ENCODE data around the gene LITAF. TPM values are rescaled to one million over a fixed set of nuclear protein-coding genes. Genes with fewer than 3 reads are reported as not detected.

The LITAF gene
- total RNA-seq, 1 experiment from 2014 or later = 84.2 TPM

GRCh38 chr16:11601425-11601824, 14.7 kb upstream of the LITAF start:
- Histone ChIP-seq H3K9me2 (ENCODE audit: insufficient read depth) (no peaks in the 10 kb centered on the region), H3K36me3 (ENCODE audit: control insufficient read depth in 1 of 2, insufficient read depth in 2 of 2, low read length in 2 of 2) (no peaks in the 10 kb centered on the region), H3K4me2 (ENCODE audit: low read length) (no peak overlapping the region), H2AFZ (ENCODE audit: low read depth, low read length, poor library complexity, severe bottlenecking) (no peak overlapping the region), H4K20me1 (ENCODE audit: insufficient read depth) (no peaks in the 10 kb centered on the region), H3K4me3 (replicated peaks in 1 of 2; ENCODE audit: low read depth in 1 of 2, low read length in 2 of 2) (no peak overlapping the region), H3K9ac (ENCODE audit: low read length) (no peak overlapping the region), H3K27me3 (ENCODE audit: insufficient read depth, low read length) (no peaks in the 10 kb centered on the region), H3K9me3 (ENCODE audit: control insufficient read depth in 1 of 2, insufficient read depth in 1 of 2, low read depth in 1 of 2, low read length in 2 of 2) (no peaks in the 10 kb centered on the region), H3K79me2 (ENCODE audit: insufficient read depth, low read length) (no peaks in the 10 kb centered on the region), H3K4me1 (ENCODE audit: control insufficient read depth in 1 of 2, insufficient read depth in 2 of 2, low read length in 2 of 2) (peaks cover 11 to 24% of the 10 kb centered on the region in 2 experiments), H3K27ac (ENCODE audit: low read depth, low read length) (no peak overlapping the region)
- TF ChIP-seq YY1 (IDR thresholded peaks at IDR 0.05; ENCODE audit: extremely low read depth, insufficient replicate concordance, low read depth, low read length) = no peak
- no peak for TF ChIP-seq ELF1 (IDR thresholded peaks at IDR 0.05; ENCODE audit: borderline replicate concordance, low read depth)
- no peak for TF ChIP-seq POLR2AphosphoS5 (IDR thresholded peaks at IDR 0.05; ENCODE audit: low read depth, low read length)
- no peak for TF ChIP-seq ZBTB33 (IDR thresholded peaks at IDR 0.05; ENCODE audit: extremely low read depth, insufficient replicate concordance, low read length)
- no peak for TF ChIP-seq SRF (IDR thresholded peaks at IDR 0.05; ENCODE audit: low read depth)
- no peak for TF ChIP-seq JUND (IDR thresholded peaks at IDR 0.05)
- TF ChIP-seq ZFX (IDR thresholded peaks at IDR 0.05) = no peak
- TF ChIP-seq SP1 (IDR thresholded peaks at IDR 0.05; ENCODE audit: low read depth) = no peak
- TF ChIP-seq POLR2A (IDR thresholded peaks at IDR 0.05; ENCODE audit: borderline replicate concordance, extremely low read depth, insufficient read depth, insufficient read length) = no peak
- no peak for TF ChIP-seq EZH2phosphoT487 (IDR thresholded peaks at IDR 0.05; ENCODE audit: borderline replicate concordance)
- ChIA-PET RAD21 (ENCODE audit: low non-redundant PET in 1 of 2, low total read pairs in 2 of 2, uncharacterized antibody in 2 of 2, unreplicated experiment in 2 of 2) (no interaction called here), CTCF (no interaction called here), POLR2A (no interaction called here)
- intact Hi-C loops (cut with micrococcal nuclease) = no loop called here
- DNase-seq (ENCODE audit: low read depth, low spot score) (no peak), ATAC-seq (no peak)
- no TSS peak for BruUV-seq (replicated peaks)

Data from HCT116 (cell line).